OCI-LY1 (cell line): ENCODE measurements around the gene AMER3.

Source experiments
- CTCF ChIP-seq: fragments of 200-600 bp; sonication (generic), shearing (Covaris generic); IDR thresholded peaks from 2 replicates; pipeline ENCODE4 v1.5.1; 2017; ENCODE audit warnings: mild to moderate bottlenecking, antibody characterized with exemption, low read length, moderate library complexity, mixed read lengths
- EZH2 ChIP-seq: fragments of 200-600 bp; sonication (generic), shearing (Covaris generic); IDR thresholded peaks from 2 replicates; pipeline ENCODE4 v1.8.0; 2017; ENCODE audit warnings: borderline replicate concordance, mixed run types, mild to moderate bottlenecking, antibody characterized with exemption, low read length, moderate library complexity, mixed read lengths

- TF ChIP-seq CTCF: no peak
- no peak for TF ChIP-seq EZH2
Measured at GRCh38 chr2:130790804-130791616, 35.7 kb downstream of the AMER3 start.
